Measurements from ENCODE around the gene BRICD5.

BRICD5 gene

GRCh38 chr16:2256531-2257140 lies 46.0 kb upstream of the BRICD5 start:
- Histone ChIP-seq H3K4me3 (ENCODE audit: low read depth, low read length) (no peak overlapping the region), H4K12ac (ENCODE audit: low read depth, low read length) (no peak overlapping the region), H2AK5ac (ENCODE audit: low read length) (no peak overlapping the region), H3K27me3 (ENCODE audit: insufficient read depth, low read length) (no peaks in the 10 kb centered on the region), H3K36me3 (ENCODE audit: control insufficient read depth in 1 of 2, insufficient read depth in 2 of 2, low read length in 2 of 2) (peaks cover 73 to 77% of the 10 kb centered on the region in 2 experiments), H3K9me3 (ENCODE audit: insufficient read depth, low read depth, low read length) (peaks cover 1% of the 10 kb centered on the region), H4K8ac (ENCODE audit: low read depth, low read length) (no peak overlapping the region), H3K14ac (ENCODE audit: low read length) (no peak overlapping the region), H3K18ac (ENCODE audit: low read length) (no peak overlapping the region), H2BK5ac (ENCODE audit: low read depth, low read length, poor library complexity) (no peak overlapping the region), H3K23ac (ENCODE audit: low read length) (no peak overlapping the region), H3K4me1 (ENCODE audit: control insufficient read depth in 1 of 2, insufficient read depth in 2 of 2, low read length in 2 of 2) (peaks cover 4 to 5% of the 10 kb centered on the region in 2 experiments), H3K79me2 (ENCODE audit: control insufficient read depth, insufficient read depth, low read length, poor library complexity) (no peaks in the 10 kb centered on the region), H3K79me1 (ENCODE audit: low read length) (peaks cover 2% of the 10 kb centered on the region), H3K27ac (ENCODE audit: low read depth, low read length) (no peak overlapping the region), H3K9ac (ENCODE audit: low read length) (no peak overlapping the region), H2AFZ (ENCODE audit: insufficient read depth, low read length, poor library complexity) (no peak overlapping the region), H3K4ac (ENCODE audit: low read depth, low read length) (no peak overlapping the region), H2BK12ac (ENCODE audit: low read length) (no peak overlapping the region), H2BK120ac (ENCODE audit: insufficient read depth, low read length, poor library complexity) (no peak overlapping the region), H3K4me2 (ENCODE audit: low read length) (no peak overlapping the region), H4K91ac (ENCODE audit: low read depth, low read length) (no peak overlapping the region)
- no CpG with 5 or more reads among the region's 12 CpGs for WGBS (ENCODE audit: extremely low coverage, insufficient coverage, insufficient read length)
- no peak for DNase-seq

- H2AFZ ChIP-seq (ENCODE audit: insufficient read depth, low read length, poor library complexity), result no peak overlapping the region
- H4K12ac ChIP-seq (ENCODE audit: low read depth, low read length), result no peak overlapping the region
- peaks cover 5% of the 10 kb centered on the region for H3K79me2 ChIP-seq (ENCODE audit: control insufficient read depth, insufficient read depth, low read length, poor library complexity)
- H2BK12ac ChIP-seq (ENCODE audit: low read length), result no peak overlapping the region
- H3K23ac ChIP-seq (ENCODE audit: low read length), result no peak overlapping the region
- H2BK120ac ChIP-seq (ENCODE audit: insufficient read depth, low read length, poor library complexity), result no peak overlapping the region
- no peak overlapping the region for H4K91ac ChIP-seq (ENCODE audit: low read depth, low read length)
- no peak overlapping the region for H3K9ac ChIP-seq (ENCODE audit: low read length)
- H3K27me3 ChIP-seq (ENCODE audit: insufficient read depth, low read length), result no peaks in the 10 kb centered on the region
- peaks cover 1% of the 10 kb centered on the region for H3K9me3 ChIP-seq (ENCODE audit: insufficient read depth, low read depth, low read length)
- no peak for DNase-seq
- H3K18ac ChIP-seq (ENCODE audit: low read length), result no peak overlapping the region
- no peak overlapping the region for H3K4me3 ChIP-seq (ENCODE audit: low read depth, low read length)
- H3K14ac ChIP-seq (ENCODE audit: low read length), result no peak overlapping the region
- H3K4me2 ChIP-seq (ENCODE audit: low read length), result no peak overlapping the region
- no peak overlapping the region for H2AK5ac ChIP-seq (ENCODE audit: low read length)
- no CpG with 5 or more reads among the region's 11 CpGs for WGBS (ENCODE audit: extremely low coverage, insufficient coverage, insufficient read length)
- peaks cover 57 to 58% of the 10 kb centered on the region in 2 experiments for H3K36me3 ChIP-seq (ENCODE audit: control insufficient read depth in 1 of 2, insufficient read depth in 2 of 2, low read length in 2 of 2)
- no peak overlapping the region for H3K4ac ChIP-seq (ENCODE audit: low read depth, low read length)
- peaks cover 7 to 9% of the 10 kb centered on the region in 2 experiments for H3K4me1 ChIP-seq (ENCODE audit: control insufficient read depth in 1 of 2, insufficient read depth in 2 of 2, low read length in 2 of 2)
- H4K8ac ChIP-seq (ENCODE audit: low read depth, low read length), result no peak overlapping the region
- no peak overlapping the region for H2BK5ac ChIP-seq (ENCODE audit: low read depth, low read length, poor library complexity)
- H3K79me1 ChIP-seq (ENCODE audit: low read length), result peaks cover 6% of the 10 kb centered on the region
- no peak overlapping the region for H3K27ac ChIP-seq (ENCODE audit: low read depth, low read length)
Observed at GRCh38 chr16:2253293-2253692, 42.6 kb upstream of the BRICD5 start.

GRCh38 chr16:2252806-2253148 lies 42.1 kb upstream of the BRICD5 start:
- no peak overlapping the region for H2BK120ac ChIP-seq (ENCODE audit: insufficient read depth, low read length, poor library complexity)
- no CpG with 5 or more reads among the region's 7 CpGs for WGBS (ENCODE audit: extremely low coverage, insufficient coverage, insufficient read length)
- no peak overlapping the region for H3K4ac ChIP-seq (ENCODE audit: low read depth, low read length)
- H4K91ac ChIP-seq (ENCODE audit: low read depth, low read length), result no peak overlapping the region
- H4K12ac ChIP-seq (ENCODE audit: low read depth, low read length), result no peak overlapping the region
- peaks cover 6% of the 10 kb centered on the region for H3K79me1 ChIP-seq (ENCODE audit: low read length)
- H3K79me2 ChIP-seq (ENCODE audit: control insufficient read depth, insufficient read depth, low read length, poor library complexity), result peaks cover 5% of the 10 kb centered on the region
- no peak overlapping the region for H2AFZ ChIP-seq (ENCODE audit: insufficient read depth, low read length, poor library complexity)
- peaks cover 1% of the 10 kb centered on the region for H3K9me3 ChIP-seq (ENCODE audit: insufficient read depth, low read depth, low read length)
- no peak overlapping the region for H3K4me2 ChIP-seq (ENCODE audit: low read length)
- no peak overlapping the region for H2BK5ac ChIP-seq (ENCODE audit: low read depth, low read length, poor library complexity)
- H3K9ac ChIP-seq (ENCODE audit: low read length), result no peak overlapping the region
- no peak overlapping the region for H3K4me3 ChIP-seq (ENCODE audit: low read depth, low read length)
- DNase-seq, result no peak
- H2AK5ac ChIP-seq (ENCODE audit: low read length), result no peak overlapping the region
- no peaks in the 10 kb centered on the region for H3K27me3 ChIP-seq (ENCODE audit: insufficient read depth, low read length)
- H3K23ac ChIP-seq (ENCODE audit: low read length), result no peak overlapping the region
- no peak overlapping the region for H3K27ac ChIP-seq (ENCODE audit: low read depth, low read length)
- H3K14ac ChIP-seq (ENCODE audit: low read length), result no peak overlapping the region
- H4K8ac ChIP-seq (ENCODE audit: low read depth, low read length), result no peak overlapping the region
- H3K36me3 ChIP-seq (ENCODE audit: control insufficient read depth in 1 of 2, insufficient read depth in 2 of 2, low read length in 2 of 2), result peaks cover 55% of the 10 kb centered on the region in 2 experiments
- H3K4me1 ChIP-seq (ENCODE audit: control insufficient read depth in 1 of 2, insufficient read depth in 2 of 2, low read length in 2 of 2), result peaks cover 7 to 9% of the 10 kb centered on the region in 2 experiments
- no peak overlapping the region for H3K18ac ChIP-seq (ENCODE audit: low read length)
- no peak overlapping the region for H2BK12ac ChIP-seq (ENCODE audit: low read length)

- Histone ChIP-seq H3K79me2 (ENCODE audit: control insufficient read depth, insufficient read depth, low read length, poor library complexity) (peaks cover 5% of the 10 kb centered on the region), H4K8ac (ENCODE audit: low read depth, low read length) (peak within 1 kb of the TSS; percentile 75), H2AFZ (ENCODE audit: insufficient read depth, low read length, poor library complexity) (peak within 1 kb of the TSS; percentile 73), H3K23ac (ENCODE audit: low read length) (no peak within 1 kb of the TSS), H3K4me3 (ENCODE audit: low read depth, low read length) (peak within 1 kb of the TSS; percentile 79), H3K9me3 (ENCODE audit: insufficient read depth, low read depth, low read length) (peaks cover 1% of the 10 kb centered on the region), H2BK5ac (ENCODE audit: low read depth, low read length, poor library complexity) (peak within 1 kb of the TSS; percentile 76), H2BK120ac (ENCODE audit: insufficient read depth, low read length, poor library complexity) (peak within 1 kb of the TSS; percentile 74), H4K12ac (ENCODE audit: low read depth, low read length) (peak within 1 kb of the TSS; percentile 72), H2BK12ac (ENCODE audit: low read length) (no peak within 1 kb of the TSS), H3K27ac (ENCODE audit: low read depth, low read length) (peak within 1 kb of the TSS; percentile 92), H3K27me3 (ENCODE audit: insufficient read depth, low read length) (no peaks in the 10 kb centered on the region), H3K14ac (ENCODE audit: low read length) (peak within 1 kb of the TSS; percentile 89), H3K18ac (ENCODE audit: low read length) (peak within 1 kb of the TSS; percentile 62), H3K79me1 (ENCODE audit: low read length) (peaks cover 6% of the 10 kb centered on the region), H3K9ac (ENCODE audit: low read length) (peak within 1 kb of the TSS; percentile 86), H3K4ac (ENCODE audit: low read depth, low read length) (peak within 1 kb of the TSS; percentile 60), H3K36me3 (ENCODE audit: control insufficient read depth in 1 of 2, insufficient read depth in 2 of 2, low read length in 2 of 2) (peaks cover 48 to 51% of the 10 kb centered on the region in 2 experiments), H4K91ac (ENCODE audit: low read depth, low read length) (peak within 1 kb of the TSS; percentile 84), H3K4me2 (ENCODE audit: low read length) (peak within 1 kb of the TSS; percentile 52), H2AK5ac (ENCODE audit: low read length) (peak within 1 kb of the TSS; percentile 16), H3K4me1 (ENCODE audit: control insufficient read depth in 1 of 2, insufficient read depth in 2 of 2, low read length in 2 of 2) (peaks cover 7 to 9% of the 10 kb centered on the region in 2 experiments)
- no CpG with 5 or more reads among the region's 88 CpGs for WGBS (ENCODE audit: extremely low coverage, insufficient coverage, insufficient read length)
- peak; percentile 96 to 98 for DNase-seq
Observed at GRCh38 chr16:2251296-2252111, 40.8 kb upstream of the BRICD5 start, which contains the start of gene ECI1. Gene ECI1 (minus strand): TSS chr16:2251587. CDS start chr16:2251566, 21 bp downstream.
